Nephron progenitor cell (in vitro differentiated cells): ENCODE measurements around the gene HDGFL3.

Source experiments
- DNase-seq: peaks from one replicate; pipeline ENCODE4 v3.0.0; 2021
- H3K27ac Mint-ChIP-seq: 2 replicates; pipeline ENCODE4 v1.8.0; 2021; ENCODE audit warnings: mild to moderate bottlenecking, moderate library complexity, mixed read lengths
- H3K27me3 Mint-ChIP-seq: 2 replicates; pipeline ENCODE4 v1.8.0; 2021; ENCODE audit warnings: mild to moderate bottlenecking, low read depth, mixed read lengths; ENCODE audit not compliant: poor library complexity
- H3K36me3 Mint-ChIP-seq: 2 replicates; pipeline ENCODE4 v1.8.0; 2021; ENCODE audit warnings: low read depth, mixed read lengths
- H3K4me1 Mint-ChIP-seq: 2 replicates; pipeline ENCODE4 v1.8.0; 2021; ENCODE audit warnings: mixed read lengths
- H3K4me3 Mint-ChIP-seq: 2 replicates; pipeline ENCODE4 v1.8.0; 2021; ENCODE audit warnings: mild to moderate bottlenecking, moderate library complexity, mixed read lengths
- H3K9me3 Mint-ChIP-seq: 2 replicates; pipeline ENCODE4 v1.8.0; 2021; ENCODE audit warnings: mild to moderate bottlenecking, moderate library complexity, mixed read lengths
- TF ChIP-seq, protein P1 (sequence below): fragments of 200-600 bp; sonication (generic); IDR thresholded peaks from 2 replicates; pipeline ENCODE4 v1.5.0; 2021; ENCODE audit warnings: antibody characterized with exemption

Gene HDGFL3

DNA sequence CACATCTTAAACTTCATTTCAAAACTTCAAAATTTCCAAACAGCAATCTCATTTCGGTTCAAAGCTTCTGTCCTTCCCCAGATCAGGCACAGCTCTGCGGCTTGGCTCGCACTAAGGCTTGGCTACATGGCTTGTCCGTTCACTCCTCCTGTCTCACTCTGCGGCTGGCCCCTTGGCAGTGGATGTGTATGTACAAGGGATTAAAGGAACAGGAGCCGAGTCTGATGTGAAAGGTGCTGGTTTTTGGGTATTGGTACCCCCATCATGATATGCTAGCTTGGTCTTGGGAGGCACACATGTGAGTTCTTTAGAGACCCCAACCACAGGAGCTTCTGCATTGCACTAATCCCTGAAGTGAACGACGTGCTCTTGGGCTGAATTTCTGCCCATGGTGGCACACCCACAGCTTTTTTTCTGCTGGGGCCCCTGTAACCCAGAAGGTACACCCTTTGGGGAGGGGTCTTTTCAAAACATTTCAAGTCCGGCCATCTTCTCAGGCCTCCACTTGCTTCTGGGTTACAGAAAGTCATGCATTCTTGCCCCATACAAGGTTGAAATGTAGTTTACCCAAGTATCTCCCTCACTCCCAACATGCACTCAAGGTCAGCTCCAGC lies 87.5 kb downstream of the HDGFL3 start:
- H3K27me3 Mint-ChIP-seq = no peaks in the 10 kb centered on the region
- no peak overlapping the region for H3K4me3 Mint-ChIP-seq
- peak overlapping the region; percentile 34 for H3K27ac Mint-ChIP-seq

DNA sequence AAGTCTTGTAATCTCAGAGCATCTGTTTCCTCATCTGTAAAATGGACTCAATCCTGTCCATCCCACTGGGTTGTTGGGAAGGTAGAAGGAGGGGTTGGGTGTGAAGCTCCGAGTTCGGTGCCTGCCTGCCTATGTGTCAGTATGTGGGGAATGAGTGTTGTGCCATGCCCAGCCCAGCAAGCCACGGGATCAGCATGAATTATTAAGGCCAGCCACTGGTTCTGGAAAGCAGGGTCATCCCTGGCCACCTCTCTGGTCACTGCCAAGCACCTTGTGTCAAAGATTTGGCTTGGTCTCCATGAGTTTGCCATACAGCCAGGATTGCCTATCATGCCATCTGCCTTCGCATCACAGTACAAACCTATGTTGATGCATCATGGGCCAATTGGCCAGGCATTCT lies 88.7 kb downstream of the HDGFL3 start:
- no peak for DNase-seq
- Mint-ChIP-seq H3K9me3 (no peaks in the 10 kb centered on the region), H3K27me3 (no peaks in the 10 kb centered on the region), H3K4me3 (no peak overlapping the region), H3K4me1 (no peaks in the 10 kb centered on the region), H3K27ac (no peak overlapping the region), H3K36me3 (peaks cover 18% of the 10 kb centered on the region)
- TF ChIP-seq, protein P1, sequence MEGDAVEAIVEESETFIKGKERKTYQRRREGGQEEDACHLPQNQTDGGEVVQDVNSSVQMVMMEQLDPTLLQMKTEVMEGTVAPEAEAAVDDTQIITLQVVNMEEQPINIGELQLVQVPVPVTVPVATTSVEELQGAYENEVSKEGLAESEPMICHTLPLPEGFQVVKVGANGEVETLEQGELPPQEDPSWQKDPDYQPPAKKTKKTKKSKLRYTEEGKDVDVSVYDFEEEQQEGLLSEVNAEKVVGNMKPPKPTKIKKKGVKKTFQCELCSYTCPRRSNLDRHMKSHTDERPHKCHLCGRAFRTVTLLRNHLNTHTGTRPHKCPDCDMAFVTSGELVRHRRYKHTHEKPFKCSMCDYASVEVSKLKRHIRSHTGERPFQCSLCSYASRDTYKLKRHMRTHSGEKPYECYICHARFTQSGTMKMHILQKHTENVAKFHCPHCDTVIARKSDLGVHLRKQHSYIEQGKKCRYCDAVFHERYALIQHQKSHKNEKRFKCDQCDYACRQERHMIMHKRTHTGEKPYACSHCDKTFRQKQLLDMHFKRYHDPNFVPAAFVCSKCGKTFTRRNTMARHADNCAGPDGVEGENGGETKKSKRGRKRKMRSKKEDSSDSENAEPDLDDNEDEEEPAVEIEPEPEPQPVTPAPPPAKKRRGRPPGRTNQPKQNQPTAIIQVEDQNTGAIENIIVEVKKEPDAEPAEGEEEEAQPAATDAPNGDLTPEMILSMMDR = no peak

More for the DNA sequence above, 87.5 kb downstream of the HDGFL3 start:
- Mint-ChIP-seq H3K9me3 (no peaks in the 10 kb centered on the region), H3K36me3 (peaks cover 9% of the 10 kb centered on the region), H3K4me1 (no peaks in the 10 kb centered on the region)
- DNase-seq = no peak
- TF ChIP-seq, protein P1 = no peak

DNA sequence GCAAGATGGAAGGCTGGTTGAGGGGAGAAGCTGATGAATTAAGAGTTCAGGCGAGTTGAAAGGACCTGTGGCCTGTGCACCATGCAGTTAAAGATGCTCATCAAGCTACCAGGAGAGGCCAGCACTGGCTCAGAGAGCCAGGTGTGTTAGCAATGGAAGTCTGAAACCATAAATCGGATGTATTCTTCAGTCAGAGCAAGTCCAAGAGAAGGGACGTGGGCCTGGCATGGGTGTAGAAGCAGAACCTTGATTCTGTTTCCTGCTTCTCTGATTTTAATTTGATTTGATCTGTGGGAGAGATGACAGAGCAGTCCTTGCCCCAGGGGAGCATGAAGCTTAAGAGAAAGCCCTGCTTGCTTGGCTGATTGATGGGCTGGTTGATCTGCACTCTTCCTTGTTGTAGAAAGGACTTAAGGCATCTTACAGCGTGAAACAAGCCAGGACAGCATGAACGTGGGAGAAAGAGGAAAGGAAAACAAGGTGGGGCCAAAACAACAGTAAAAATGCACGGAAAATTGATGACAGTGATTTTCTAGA lies 89.3 kb downstream of the HDGFL3 start:
- no peak overlapping the region for H3K4me3 Mint-ChIP-seq
- H3K4me1 Mint-ChIP-seq = peaks cover 2% of the 10 kb centered on the region
- DNase-seq = no peak
- no peaks in the 10 kb centered on the region for H3K9me3 Mint-ChIP-seq
- no peak overlapping the region for H3K27ac Mint-ChIP-seq
- H3K27me3 Mint-ChIP-seq = no peaks in the 10 kb centered on the region
- TF ChIP-seq, protein P1 = no peak
- H3K36me3 Mint-ChIP-seq = peaks cover 18% of the 10 kb centered on the region

DNA sequence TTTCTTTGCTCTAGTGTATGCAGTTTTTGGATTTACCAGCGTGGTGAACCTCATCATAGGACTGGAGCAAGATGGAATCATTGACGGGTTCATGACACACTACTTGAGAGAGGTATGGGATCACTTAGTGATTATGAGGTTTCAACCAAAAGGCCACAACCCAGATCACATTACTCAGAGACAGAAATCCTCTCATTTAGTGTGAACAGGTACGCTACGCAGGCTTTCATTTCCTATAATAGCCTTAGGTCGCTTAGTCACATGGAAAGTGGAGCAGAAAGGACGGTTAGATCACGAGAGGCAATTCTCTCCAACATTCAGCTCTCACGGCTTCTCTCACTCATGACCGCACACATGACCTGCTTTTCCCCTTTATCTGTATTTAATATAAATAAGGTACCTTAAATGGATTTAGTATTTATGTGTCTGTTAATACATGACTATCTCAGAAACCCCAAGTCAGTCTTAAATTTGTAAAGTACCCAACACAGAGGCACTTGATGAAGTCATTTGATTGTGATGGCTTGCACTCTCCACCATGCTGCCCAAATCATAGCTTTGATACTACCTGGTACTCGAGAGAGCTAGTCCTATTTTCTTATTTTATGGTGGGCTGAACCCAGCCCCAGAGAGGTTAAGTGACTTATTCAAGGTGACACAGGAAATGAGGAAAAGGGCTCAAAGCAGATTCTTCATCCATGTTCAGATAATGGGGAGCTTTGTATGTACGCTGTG lies 91.6 kb downstream of the HDGFL3 start:
- Mint-ChIP-seq H3K4me3 (no peak overlapping the region), H3K27ac (no peak overlapping the region), H3K36me3 (peaks cover 13% of the 10 kb centered on the region), H3K9me3 (peaks cover 3% of the 10 kb centered on the region), H3K4me1 (peaks cover 7% of the 10 kb centered on the region), H3K27me3 (peaks cover 6% of the 10 kb centered on the region)
- DNase-seq = no peak
- TF ChIP-seq, protein P1 = no peak

DNA sequence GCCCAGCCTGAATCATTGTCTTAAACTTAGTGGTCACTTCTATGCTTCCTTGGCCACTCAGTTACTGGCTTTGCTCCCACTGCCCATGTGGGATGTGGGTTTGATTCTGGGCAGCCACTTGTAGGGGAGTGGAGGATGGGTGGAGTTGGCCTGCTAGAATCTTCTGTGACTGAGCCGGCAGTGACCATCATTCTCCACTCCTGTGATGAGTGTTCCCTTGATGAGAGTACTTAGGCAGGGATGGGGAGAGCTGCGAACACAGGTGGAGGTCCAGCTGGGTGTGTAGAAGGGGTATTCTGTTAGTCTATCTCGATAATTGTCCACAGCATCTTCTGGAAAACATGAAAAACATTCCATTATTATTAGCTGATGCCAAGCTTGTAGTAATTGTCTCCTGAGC lies 92.2 kb downstream of the HDGFL3 start:
- Mint-ChIP-seq H3K36me3 (peaks cover 13% of the 10 kb centered on the region), H3K4me1 (peaks cover 7% of the 10 kb centered on the region)

More for the DNA sequence above, 92.2 kb downstream of the HDGFL3 start:
- Mint-ChIP-seq H3K4me3 (no peak overlapping the region), H3K27me3 (peaks cover 12% of the 10 kb centered on the region), H3K9me3 (peaks cover 3% of the 10 kb centered on the region), H3K27ac (no peak overlapping the region)
- DNase-seq = no peak
- TF ChIP-seq, protein P1 = no peak
